Smooth muscle cell (in vitro differentiated cells): Measurements from ENCODE around the gene AFF3. TPM values are rescaled to one million over a fixed set of nuclear protein-coding genes. Genes with fewer than 3 reads are reported as not detected.

Experiments used
- DNase-seq: peaks from one replicate; lab custom pipeline; 2025; ENCODE audit not compliant: unreplicated experiment; lab: John Stamatoyannopoulos, UW
- H2AFZ ChIP-seq: fragments of 200-600 bp; sonication (generic); 2 replicates; pipeline ENCODE4 v1.6.0; 2016; ENCODE audit warnings: antibody characterized with exemption, low read depth, mild to moderate bottlenecking
- H3F3A ChIP-seq: fragments of 200-600 bp; sonication (generic); 2 replicates; pipeline ENCODE4 v1.6.0; 2017; ENCODE audit warnings: antibody characterized with exemption, low read depth
- H3K27ac ChIP-seq: fragments of 200-600 bp; sonication (generic); 2 replicates; pipeline ENCODE4 v1.5.1; 2016; ENCODE audit warnings: low read depth, mild to moderate bottlenecking
- H3K27me3 ChIP-seq: fragments of 200-600 bp; sonication (generic); 2 replicates; pipeline ENCODE4 v1.6.1; 2016; ENCODE audit warnings: low read depth, mild to moderate bottlenecking
- H3K36me3 ChIP-seq: fragments of 200-600 bp; sonication (generic); 2 replicates; pipeline ENCODE4 v1.5.1; 2016; ENCODE audit warnings: low read depth
- H3K4me1 ChIP-seq: fragments of 200-600 bp; sonication (generic); 2 replicates; pipeline ENCODE4 v1.5.1; 2016; ENCODE audit warnings: low read depth
- H3K4me2 ChIP-seq: fragments of 200-600 bp; sonication (generic); 2 replicates; pipeline ENCODE4 v1.6.0; 2016; ENCODE audit warnings: mild to moderate bottlenecking
- H3K4me3 ChIP-seq: fragments of 200-600 bp; sonication (generic); 2 replicates; pipeline ENCODE4 v1.5.1; 2016; ENCODE audit warnings: mild to moderate bottlenecking
- H3K79me2 ChIP-seq: fragments of 200-600 bp; sonication (generic); 2 replicates; pipeline ENCODE4 v1.6.0; 2016; ENCODE audit warnings: low read depth, mild to moderate bottlenecking
- H3K9ac ChIP-seq: fragments of 200-600 bp; sonication (generic); 2 replicates; pipeline ENCODE4 v1.6.0; 2016; ENCODE audit warnings: low read depth
- H3K9me3 ChIP-seq: fragments of 200-600 bp; sonication (generic); replicated peaks from 2 replicates; pipeline ENCODE4 v1.5.1; 2016; ENCODE audit warnings: low read depth
- H4K20me1 ChIP-seq: fragments of 200-600 bp; sonication (generic); 2 replicates; pipeline ENCODE4 v1.6.0; 2016; ENCODE audit warnings: low read depth
- CTCF ChIP-seq: fragments of 200-600 bp; sonication (generic); IDR thresholded peaks from 2 replicates; pipeline ENCODE4 v1.5.1; 2017; ENCODE audit warnings: borderline replicate concordance, mild to moderate bottlenecking, antibody characterized with exemption; ENCODE audit not compliant: insufficient read depth, poor library complexity, severe bottlenecking
- WGBS: methylation state at CpG from one replicate; pipeline ENCODE4 v1.1.7; 2016; ENCODE audit warnings: low lambda C conversion rate; 5-methylcytosine and 5-hydroxymethylcytosine counted together
- polyA plus RNA-seq: library from polyadenylated mRNA; unstranded; fragments of >200 nt; fragmentation: Nextera tagmentation; extraction: Ambion mirVana; gene quantifications from 2 replicates; pipeline ENCODE4 v1.2.1, GENCODE V29; 2016
- total RNA-seq: library from RNA; depleted of rRNA; stranded (reverse); fragments of >200 nt; gene quantifications from 2 replicates; pipeline ENCODE4 v1.2.3, GENCODE V29; 2014

The AFF3 gene
- total and polyA plus RNA-seq, 2 experiments from 2014 or later, result 0.27 to 0.39 TPM

GRCh38 chr2:100063459-100063953, 78.9 kb downstream of the AFF3 start:
- Histone ChIP-seq H3F3A (no peaks in the 10 kb centered on the region), H3K27ac (no peak overlapping the region), H3K79me2 (no peaks in the 10 kb centered on the region), H3K4me2 (no peak overlapping the region), H3K9ac (no peak overlapping the region), H3K9me3 (no peaks in the 10 kb centered on the region), H2AFZ (no peak overlapping the region), H3K36me3 (no peaks in the 10 kb centered on the region), H4K20me1 (no peaks in the 10 kb centered on the region), H3K4me3 (no peak overlapping the region), H3K4me1 (no peaks in the 10 kb centered on the region), H3K27me3 (peaks cover 26% of the 10 kb centered on the region)
- TF ChIP-seq CTCF, result no peak
- DNase-seq, result no peak
- 92% methylated on average over 5 of the region's 5 CpGs for WGBS

- Histone ChIP-seq H3K4me3 (no peak overlapping the region), H3K36me3 (no peaks in the 10 kb centered on the region), H3K4me1 (no peaks in the 10 kb centered on the region), H3K4me2 (no peak overlapping the region), H3K9me3 (no peaks in the 10 kb centered on the region), H3K27me3 (peaks cover 15% of the 10 kb centered on the region), H2AFZ (no peak overlapping the region), H3K79me2 (no peaks in the 10 kb centered on the region), H3F3A (no peaks in the 10 kb centered on the region), H4K20me1 (no peaks in the 10 kb centered on the region), H3K9ac (no peak overlapping the region), H3K27ac (no peak overlapping the region)
- 97% methylated on average over 5 of the region's 5 CpGs for WGBS
- no peak for TF ChIP-seq CTCF
- no peak for DNase-seq
Observed at GRCh38 chr2:100062336-100062735, 80.1 kb downstream of the AFF3 start.

GRCh38 chr2:100060875-100061274, 81.5 kb downstream of the AFF3 start:
- Histone ChIP-seq H3K36me3 (no peaks in the 10 kb centered on the region), H3K4me2 (no peak overlapping the region), H4K20me1 (no peaks in the 10 kb centered on the region), H3K79me2 (no peaks in the 10 kb centered on the region), H3K9ac (no peak overlapping the region), H3K27ac (no peak overlapping the region), H3K27me3 (peaks cover 5% of the 10 kb centered on the region), H3K9me3 (no peaks in the 10 kb centered on the region), H3K4me1 (no peaks in the 10 kb centered on the region), H3K4me3 (no peak overlapping the region), H3F3A (no peaks in the 10 kb centered on the region), H2AFZ (no peak overlapping the region)
- DNase-seq, result no peak
- no peak for TF ChIP-seq CTCF
- WGBS, result 91% methylated on average over 4 of the region's 4 CpGs

- H3F3A ChIP-seq, result no peaks in the 10 kb centered on the region
- TF ChIP-seq CTCF, result no peak
- H3K27ac ChIP-seq, result no peak overlapping the region
- no peak overlapping the region for H2AFZ ChIP-seq
- WGBS, result 76% methylated on average over 4 of the region's 4 CpGs
- no peaks in the 10 kb centered on the region for H3K4me1 ChIP-seq
- H3K36me3 ChIP-seq, result no peaks in the 10 kb centered on the region
- H3K4me3 ChIP-seq, result no peak overlapping the region
- H3K9me3 ChIP-seq, result no peaks in the 10 kb centered on the region
- no peak overlapping the region for H3K4me2 ChIP-seq
- H3K27me3 ChIP-seq, result no peaks in the 10 kb centered on the region
- no peak overlapping the region for H3K9ac ChIP-seq
- H3K79me2 ChIP-seq, result no peaks in the 10 kb centered on the region
- DNase-seq, result no peak
- no peaks in the 10 kb centered on the region for H4K20me1 ChIP-seq
Observed at GRCh38 chr2:100059638-100060037, 82.8 kb downstream of the AFF3 start.
